ENCODE results near the gene TRIP12. TPM values are rescaled to one million over a fixed set of nuclear protein-coding genes. Genes with fewer than 3 reads are reported as not detected.

Gene TRIP12
- total RNA-seq, 2 experiments from 2014 or later, result 151 to 178 TPM

DNA sequence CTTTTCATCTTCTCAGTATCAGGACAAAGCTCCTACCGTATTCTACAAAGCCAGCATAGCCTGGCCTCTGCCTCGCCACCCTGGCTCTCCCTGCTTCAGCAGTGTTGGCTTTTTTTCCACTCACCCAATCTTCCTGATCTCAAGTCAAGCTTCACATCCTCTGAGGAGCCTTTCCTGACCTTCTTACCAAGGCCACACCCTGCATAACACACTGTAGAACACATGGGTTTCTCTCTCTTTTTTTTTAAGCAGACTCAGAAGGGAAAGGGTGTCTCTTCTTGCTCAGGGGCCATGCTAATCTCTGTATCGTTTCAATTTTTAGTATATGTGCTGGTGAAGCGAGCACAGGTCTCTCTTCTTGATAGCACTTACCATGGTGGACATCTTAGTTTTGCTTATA is 15.7 kb upstream of the TRIP12 start:
- DNase-seq, result no peak
- H3K4me1 Mint-ChIP-seq (ENCODE audit: low read depth), result no peaks in the 10 kb centered on the region
- H3K27me3 Mint-ChIP-seq, result no peaks in the 10 kb centered on the region
- no peaks in the 10 kb centered on the region for H3K36me3 Mint-ChIP-seq (ENCODE audit: low read depth)
- no peak for ATAC-seq (ENCODE audit: poor library complexity)
- Histone ChIP-seq H3K36me3 (ENCODE audit: insufficient read depth, low read length) (no peaks in the 10 kb centered on the region), H3K27me3 (ENCODE audit: control insufficient read depth in 1 of 2, insufficient read depth in 2 of 2, low read length in 2 of 2) (no peaks in the 10 kb centered on the region), H3K4me1 (ENCODE audit: insufficient read depth, low read length) (no peaks in the 10 kb centered on the region), H3K27ac (ENCODE audit: low read depth in 1 of 2, low read length in 2 of 2) (no peak overlapping the region), H3K4me3 (ENCODE audit: low read length) (no peak overlapping the region), H3K9me3 (ENCODE audit: control insufficient read depth in 1 of 2, insufficient read depth in 1 of 2, low read length in 2 of 2) (peaks cover 0 to 11% of the 10 kb centered on the region in 2 experiments)
- TF ChIP-seq, protein P1, sequence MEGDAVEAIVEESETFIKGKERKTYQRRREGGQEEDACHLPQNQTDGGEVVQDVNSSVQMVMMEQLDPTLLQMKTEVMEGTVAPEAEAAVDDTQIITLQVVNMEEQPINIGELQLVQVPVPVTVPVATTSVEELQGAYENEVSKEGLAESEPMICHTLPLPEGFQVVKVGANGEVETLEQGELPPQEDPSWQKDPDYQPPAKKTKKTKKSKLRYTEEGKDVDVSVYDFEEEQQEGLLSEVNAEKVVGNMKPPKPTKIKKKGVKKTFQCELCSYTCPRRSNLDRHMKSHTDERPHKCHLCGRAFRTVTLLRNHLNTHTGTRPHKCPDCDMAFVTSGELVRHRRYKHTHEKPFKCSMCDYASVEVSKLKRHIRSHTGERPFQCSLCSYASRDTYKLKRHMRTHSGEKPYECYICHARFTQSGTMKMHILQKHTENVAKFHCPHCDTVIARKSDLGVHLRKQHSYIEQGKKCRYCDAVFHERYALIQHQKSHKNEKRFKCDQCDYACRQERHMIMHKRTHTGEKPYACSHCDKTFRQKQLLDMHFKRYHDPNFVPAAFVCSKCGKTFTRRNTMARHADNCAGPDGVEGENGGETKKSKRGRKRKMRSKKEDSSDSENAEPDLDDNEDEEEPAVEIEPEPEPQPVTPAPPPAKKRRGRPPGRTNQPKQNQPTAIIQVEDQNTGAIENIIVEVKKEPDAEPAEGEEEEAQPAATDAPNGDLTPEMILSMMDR (IDR thresholded peaks at IDR 0.05), result no peak
- no peak overlapping the region for H3K4me3 Mint-ChIP-seq
- ChIA-PET POLR2A (no interaction called here), CTCF (no interaction called here)
- no peak overlapping the region for H3K27ac Mint-ChIP-seq
- intact Hi-C loops (cut with DNase I, micrococcal nuclease), result no loop called here
- H3K9me3 Mint-ChIP-seq, result no peaks in the 10 kb centered on the region

DNA sequence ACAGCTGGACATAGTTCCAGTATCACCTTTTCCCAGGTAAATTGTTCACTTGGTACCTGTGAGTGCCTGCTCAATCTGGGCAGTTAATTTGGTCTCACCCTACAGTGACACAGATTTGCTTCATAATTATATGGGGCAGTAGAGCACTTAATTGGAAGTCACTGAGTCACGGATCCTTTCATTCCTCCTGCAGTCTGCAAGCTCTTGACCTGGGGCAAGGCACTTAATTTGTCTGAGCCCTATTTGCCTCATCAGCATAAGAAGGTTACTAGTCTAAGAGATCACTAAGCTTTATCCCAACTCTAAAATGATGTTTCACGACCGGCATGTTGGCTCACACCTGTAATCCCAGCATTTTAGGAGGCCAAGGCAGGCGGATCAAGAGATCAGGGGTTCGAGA is 9.4 kb upstream of the TRIP12 start:
- Histone ChIP-seq H3K4me3 (ENCODE audit: low read length) (no peak overlapping the region), H3K36me3 (ENCODE audit: insufficient read depth, low read length) (no peaks in the 10 kb centered on the region), H3K27me3 (ENCODE audit: control insufficient read depth in 1 of 2, insufficient read depth in 2 of 2, low read length in 2 of 2) (no peaks in the 10 kb centered on the region), H3K27ac (ENCODE audit: low read depth in 1 of 2, low read length in 2 of 2) (no peak overlapping the region), H3K4me1 (ENCODE audit: insufficient read depth, low read length) (no peaks in the 10 kb centered on the region), H3K9me3 (ENCODE audit: control insufficient read depth in 1 of 2, insufficient read depth in 1 of 2, low read length in 2 of 2) (no peaks in the 10 kb centered on the region)
- Mint-ChIP-seq H3K27ac (no peak overlapping the region), H3K27me3 (no peaks in the 10 kb centered on the region), H3K4me1 (ENCODE audit: low read depth) (peaks cover 8% of the 10 kb centered on the region), H3K4me3 (no peak overlapping the region), H3K9me3 (no peaks in the 10 kb centered on the region), H3K36me3 (ENCODE audit: low read depth) (no peaks in the 10 kb centered on the region)
- ChIA-PET POLR2A (no interaction called here), CTCF (no interaction called here)
- no peak for ATAC-seq (ENCODE audit: poor library complexity)
- TF ChIP-seq, protein P1 (IDR thresholded peaks at IDR 0.05), result no peak
- DNase-seq, result no peak
- intact Hi-C loops (cut with DNase I, micrococcal nuclease), result no loop called here

DNA sequence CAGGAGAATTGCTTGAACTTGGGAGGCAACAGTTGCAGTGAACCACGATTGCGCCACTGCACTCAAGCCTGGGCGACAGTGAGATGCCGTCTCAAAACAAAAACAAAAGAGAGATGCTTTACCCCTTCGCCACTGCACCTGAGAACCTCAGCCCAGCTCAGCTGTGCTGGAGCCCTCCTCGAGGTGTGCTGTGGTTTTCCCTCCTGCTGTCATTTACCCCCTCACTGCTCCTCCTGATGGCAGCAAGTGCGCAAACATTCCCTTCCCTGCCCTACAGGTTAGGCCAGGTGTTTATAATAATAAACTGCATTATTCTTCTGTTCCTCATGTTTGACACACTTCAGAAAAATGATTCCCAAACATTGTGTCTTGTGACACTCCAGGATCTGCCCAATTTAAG is 8.8 kb upstream of the TRIP12 start:
- H3K27me3 ChIP-seq (ENCODE audit: control insufficient read depth in 1 of 2, insufficient read depth in 2 of 2, low read length in 2 of 2), result no peaks in the 10 kb centered on the region
- no peaks in the 10 kb centered on the region for H3K9me3 Mint-ChIP-seq
- no peaks in the 10 kb centered on the region for H3K36me3 ChIP-seq (ENCODE audit: insufficient read depth, low read length)
- H3K4me1 ChIP-seq (ENCODE audit: insufficient read depth, low read length), result no peaks in the 10 kb centered on the region
- no peak overlapping the region for H3K4me3 ChIP-seq (ENCODE audit: low read length)
- no peaks in the 10 kb centered on the region for H3K36me3 Mint-ChIP-seq (ENCODE audit: low read depth)
- H3K27ac Mint-ChIP-seq, result no peak overlapping the region
- TF ChIP-seq, protein P1 (IDR thresholded peaks at IDR 0.05), result no peak
- POLR2A ChIA-PET, result no interaction called here
- H3K27ac ChIP-seq (ENCODE audit: low read depth in 1 of 2, low read length in 2 of 2), result no peak overlapping the region
- no peaks in the 10 kb centered on the region for H3K9me3 ChIP-seq (ENCODE audit: control insufficient read depth in 1 of 2, insufficient read depth in 1 of 2, low read length in 2 of 2)
- DNase-seq, result no peak
- H3K27me3 Mint-ChIP-seq, result no peaks in the 10 kb centered on the region
- intact Hi-C loops (cut with DNase I, micrococcal nuclease), result no loop called here
- CTCF ChIA-PET, result no interaction called here
- H3K4me1 Mint-ChIP-seq (ENCODE audit: low read depth), result peaks cover 8% of the 10 kb centered on the region
- ATAC-seq (ENCODE audit: poor library complexity), result no peak
- H3K4me3 Mint-ChIP-seq, result no peak overlapping the region
